Activated CD4-positive, CD25-positive, alpha-beta regulatory T cell treated with anti-CD3 and anti-CD28 coated beads, Interleukin-2, amount 50 U/mL, for 24 hours (primary cell): ENCODE measurements around the gene ZNF608.
A peak's percentile ranks its signal among the peaks of the same experiment; 100 is the strongest.

Experiments
- ATAC-seq, 2 donors: fragments of 150-1000 bp; cut with Tn5 transposase; one replicate each; pipeline ENCODE4 v1.10.0; 2021; ENCODE audit warnings: mild to moderate bottlenecking in 1 of 2, moderate library complexity in 1 of 2

The ZNF608 gene

GRCh38 chr5:124714910-124715309 lies 31.5 kb downstream of the ZNF608 start:
- no peak for ATAC-seq

GRCh38 chr5:124713595-124713994 lies 32.8 kb downstream of the ZNF608 start:
- ATAC-seq, result no peak

- no peak for ATAC-seq
These were observed 33.6 kb downstream of the ZNF608 start for GRCh38 chr5:124712731-124713305.

- ATAC-seq, result no peak
These were observed 38.4 kb downstream of the ZNF608 start for GRCh38 chr5:124708086-124708485.

- ATAC-seq, result no peak
These were observed 38.9 kb downstream of the ZNF608 start for GRCh38 chr5:124707520-124707919.

- no peak for ATAC-seq
These were observed 39.6 kb downstream of the ZNF608 start for GRCh38 chr5:124706729-124707361.

GRCh38 chr5:124706051-124706450 lies 40.4 kb downstream of the ZNF608 start:
- no peak for ATAC-seq

- ATAC-seq, result no peak
These were observed 40.9 kb downstream of the ZNF608 start for GRCh38 chr5:124705577-124705976.

- no peak for ATAC-seq
These were observed 41.7 kb downstream of the ZNF608 start for GRCh38 chr5:124704594-124705284.

- no peak for ATAC-seq
These were observed 42.4 kb downstream of the ZNF608 start for GRCh38 chr5:124703995-124704394.

- ATAC-seq, result no peak
These were observed 43.9 kb downstream of the ZNF608 start for GRCh38 chr5:124702525-124702924.

GRCh38 chr5:124701873-124702425 lies 44.5 kb downstream of the ZNF608 start:
- peak in 1 of 2 donors; percentile 27 for ATAC-seq

GRCh38 chr5:124701016-124701415 lies 45.4 kb downstream of the ZNF608 start:
- ATAC-seq, result no peak

- ATAC-seq, result no peak
These were observed 46.1 kb downstream of the ZNF608 start for GRCh38 chr5:124700333-124700732.

- ATAC-seq, result no peak
These were observed 47.7 kb downstream of the ZNF608 start for GRCh38 chr5:124698770-124699169.

- no peak for ATAC-seq
These were observed 48.4 kb downstream of the ZNF608 start for GRCh38 chr5:124697933-124698591.

GRCh38 chr5:124697501-124697900 lies 48.9 kb downstream of the ZNF608 start:
- no peak for ATAC-seq

GRCh38 chr5:124696898-124697297 lies 49.5 kb downstream of the ZNF608 start:
- no peak for ATAC-seq
